ENCODE results near the gene STARD9.

- TF ChIP-seq CTCF (conservative IDR thresholded peaks at IDR 0.05) (no peak), EZH2 (IDR thresholded peaks at IDR 0.05; ENCODE audit: low read depth) (no peak)
Observed at GRCh38 chr15:42742149-42742548, 166.7 kb downstream of the STARD9 start.

Measured in PC-9 (cell line).